IPS-20b (cell line): ENCODE results near the gene ANGEL2.
A peak's percentile ranks its signal among the peaks of the same experiment; 100 is the strongest.
"Not testable (repeated sequence)": the region's sequence is repeated elsewhere in the genome, so short reads cannot be mapped to it uniquely, and the experiment has no call there.

Experiments
- H3K27ac ChIP-seq: one replicate; pipeline ENCODE4 v1.5.1; 2013; ENCODE audit warnings: low read length
- H3K27me3 ChIP-seq: 2 replicates; pipeline ENCODE4 v1.6.1; 2013; ENCODE audit warnings: mild to moderate bottlenecking, low read length, inconsistent platforms; ENCODE audit not compliant: insufficient read depth
- H3K36me3 ChIP-seq: 2 replicates; pipeline ENCODE4 v1.6.1; 2013; ENCODE audit warnings: low read depth, mild to moderate bottlenecking, inconsistent platforms, low read length, moderate library complexity; ENCODE audit not compliant: insufficient read depth
- H3K4me1 ChIP-seq: 2 replicates; pipeline ENCODE4 v1.6.1; 2013; ENCODE audit warnings: mild to moderate bottlenecking, control low read depth, inconsistent platforms, low read length, moderate library complexity; ENCODE audit not compliant: insufficient read depth
- H3K4me3 ChIP-seq: 2 replicates; pipeline ENCODE4 v1.5.1; 2013; ENCODE audit warnings: mild to moderate bottlenecking, low read length, inconsistent platforms
- H3K9ac ChIP-seq: 2 replicates; pipeline ENCODE4 v1.6.1; 2013; ENCODE audit warnings: low read depth, mild to moderate bottlenecking, inconsistent platforms, low read length, moderate library complexity
- H3K9me3 ChIP-seq: 2 replicates; pipeline ENCODE4 v1.6.1; 2013; ENCODE audit warnings: mild to moderate bottlenecking, low read depth, low read length, inconsistent platforms; ENCODE audit not compliant: insufficient read depth

Gene ANGEL2

GRCh38 chr1:213014642-213015041 is 1.0 kb downstream of the ANGEL2 start:
- Histone ChIP-seq H3K27me3 (no peaks in the 10 kb centered on the region), H3K9me3 (no peaks in the 10 kb centered on the region), H3K4me3 (peak overlapping the region; percentile 87), H3K9ac (peak overlapping the region; percentile 87), H3K4me1 (peaks cover 4% of the 10 kb centered on the region; the same call in 1 of the 2 replicates), H3K27ac (peak overlapping the region; percentile 60), H3K36me3 (peaks cover 29% of the 10 kb centered on the region; the same call in 1 of the 2 replicates)

GRCh38 chr1:213008564-213008963 is 7.1 kb downstream of the ANGEL2 start:
- Histone ChIP-seq H3K27me3 (no peaks in the 10 kb centered on the region), H3K27ac (no peak overlapping the region), H3K9ac (no peak overlapping the region), H3K36me3 (peaks cover 76% of the 10 kb centered on the region), H3K4me1 (no peaks in the 10 kb centered on the region), H3K4me3 (no peak overlapping the region), H3K9me3 (no peaks in the 10 kb centered on the region)

GRCh38 chr1:213003256-213003655 is 12.4 kb downstream of the ANGEL2 start:
- no peak overlapping the region for H3K4me3 ChIP-seq
- no peak overlapping the region for H3K9ac ChIP-seq
- H3K27me3 ChIP-seq: no peaks in the 10 kb centered on the region
- H3K36me3 ChIP-seq: peaks cover 78% of the 10 kb centered on the region
- no peaks in the 10 kb centered on the region for H3K4me1 ChIP-seq
- H3K27ac ChIP-seq: no peak overlapping the region
- H3K9me3 ChIP-seq: no peaks in the 10 kb centered on the region

- peaks cover 69% of the 10 kb centered on the region for H3K36me3 ChIP-seq
These were observed 20.7 kb downstream of the ANGEL2 start for GRCh38 chr1:212994926-212995325.

GRCh38 chr1:212993960-212994359 is 21.7 kb downstream of the ANGEL2 start:
- not testable (repeated sequence) for H3K4me1 ChIP-seq, H3K4me3 ChIP-seq, H3K9ac ChIP-seq, H3K9me3 ChIP-seq, H3K27ac ChIP-seq, H3K27me3 ChIP-seq
- peaks cover 73% of the 10 kb centered on the region for H3K36me3 ChIP-seq

More at GRCh38 chr1:212994926-212995325, 20.7 kb downstream of the ANGEL2 start:
- H3K27me3 ChIP-seq: no peaks in the 10 kb centered on the region
- no peak overlapping the region for H3K27ac ChIP-seq
- H3K9ac ChIP-seq: no peak overlapping the region
- no peak overlapping the region for H3K4me3 ChIP-seq
- H3K4me1 ChIP-seq: no peaks in the 10 kb centered on the region
- H3K9me3 ChIP-seq: no peaks in the 10 kb centered on the region

GRCh38 chr1:212990276-212990675 is 25.4 kb downstream of the ANGEL2 start:
- Histone ChIP-seq H3K27ac (no peak overlapping the region), H3K36me3 (peaks cover 90% of the 10 kb centered on the region), H3K4me3 (no peak overlapping the region), H3K9me3 (no peaks in the 10 kb centered on the region), H3K9ac (no peak overlapping the region), H3K27me3 (no peaks in the 10 kb centered on the region), H3K4me1 (no peaks in the 10 kb centered on the region)

- H3K9me3 ChIP-seq: no peaks in the 10 kb centered on the region
- H3K4me3 ChIP-seq: no peak overlapping the region
- H3K9ac ChIP-seq: no peak overlapping the region
- H3K36me3 ChIP-seq: peaks cover 99% of the 10 kb centered on the region
- H3K4me1 ChIP-seq: no peaks in the 10 kb centered on the region
- no peaks in the 10 kb centered on the region for H3K27me3 ChIP-seq
- no peak overlapping the region for H3K27ac ChIP-seq
These were observed 27.9 kb downstream of the ANGEL2 start for GRCh38 chr1:212987702-212988322.

GRCh38 chr1:212986551-212986950 is 29.1 kb downstream of the ANGEL2 start:
- no peak overlapping the region for H3K4me3 ChIP-seq
- H3K4me1 ChIP-seq: peaks cover 4% of the 10 kb centered on the region; the same call in 1 of the 2 replicates
- no peak overlapping the region for H3K9ac ChIP-seq
- H3K9me3 ChIP-seq: no peaks in the 10 kb centered on the region
- peaks cover 99% of the 10 kb centered on the region for H3K36me3 ChIP-seq
- no peak overlapping the region for H3K27ac ChIP-seq
- no peaks in the 10 kb centered on the region for H3K27me3 ChIP-seq

GRCh38 chr1:212984522-212985291 is 31.0 kb downstream of the ANGEL2 start:
- H3K27ac ChIP-seq: no peak overlapping the region
- H3K9ac ChIP-seq: no peak overlapping the region
- H3K9me3 ChIP-seq: no peaks in the 10 kb centered on the region
- peaks cover 98% of the 10 kb centered on the region for H3K36me3 ChIP-seq
- no peak overlapping the region for H3K4me3 ChIP-seq
- peaks cover 4% of the 10 kb centered on the region; the same call in 1 of the 2 replicates for H3K4me1 ChIP-seq
- no peaks in the 10 kb centered on the region for H3K27me3 ChIP-seq

GRCh38 chr1:212983482-212983881 is 32.2 kb downstream of the ANGEL2 start:
- H3K4me1 ChIP-seq: peaks cover 4% of the 10 kb centered on the region; the same call in 1 of the 2 replicates
- no peaks in the 10 kb centered on the region for H3K27me3 ChIP-seq
- H3K36me3 ChIP-seq: peaks cover 98% of the 10 kb centered on the region
- H3K9me3 ChIP-seq: no peaks in the 10 kb centered on the region
- no peak overlapping the region for H3K4me3 ChIP-seq
- no peak overlapping the region for H3K27ac ChIP-seq
- no peak overlapping the region for H3K9ac ChIP-seq

GRCh38 chr1:212982430-212983152 is 33.1 kb downstream of the ANGEL2 start:
- no peaks in the 10 kb centered on the region for H3K27me3 ChIP-seq
- peaks cover 4% of the 10 kb centered on the region; the same call in 1 of the 2 replicates for H3K4me1 ChIP-seq
- peaks cover 98% of the 10 kb centered on the region for H3K36me3 ChIP-seq
- H3K4me3 ChIP-seq: no peak overlapping the region
- H3K9ac ChIP-seq: no peak overlapping the region
- H3K27ac ChIP-seq: no peak overlapping the region
- H3K9me3 ChIP-seq: no peaks in the 10 kb centered on the region
